HepG2 (cell line): ENCODE measurements around the gene CSNK1E. TPM values are rescaled to one million over a fixed set of nuclear protein-coding genes. Genes with fewer than 3 reads are reported as not detected.
A peak's percentile ranks its signal among the peaks of the same experiment; 100 is the strongest.

ENCODE experiments used
- CHD4 ChIP-seq: fragments of 200-600 bp; sonication (generic); IDR thresholded peaks from 2 replicates; pipeline ENCODE4 v1.7.0; 2017; ENCODE audit warnings: mild to moderate bottlenecking, low read length, borderline replicate concordance
- FOXK2 ChIP-seq: fragments of 450-650 bp; IDR thresholded peaks from 2 replicates; pipeline ENCODE4 v1.6.1; 2016
- KLF16 ChIP-seq, 2 experiments: sonication (generic) in 1 of 2; formaldehyde crosslinking in 1 of 2; IDR thresholded peaks; 2 replicates each; pipeline versions ENCODE4 v1.6.1 to v1.8.0; 2016 to 2023; ENCODE audit warnings: missing genetic modification reagents in 2 of 2, missing compliant biosample characterization in 1 of 2
- KLF6 ChIP-seq: IDR thresholded peaks from 2 replicates; pipeline ENCODE4 v1.8.0; 2016; ENCODE audit warnings: missing biosample characterization, missing genetic modification reagents
- MAFG ChIP-seq: sonication (generic); formaldehyde crosslinking; IDR thresholded peaks from 2 replicates; pipeline ENCODE4 v1.5.1; 2020; ENCODE audit warnings: mild to moderate bottlenecking, missing genetic modification reagents
- MAFK ChIP-seq, 2 experiments: IDR thresholded peaks in 1 of 2; conservative IDR thresholded peaks in 1 of 2; 2 replicates each; pipeline ENCODE4 v1.6.1; 2011; ENCODE audit warnings: improper control_type of control experiment in 2 of 2, low read length in 2 of 2
- MED1 ChIP-seq: sonication (generic); formaldehyde crosslinking; IDR thresholded peaks from 2 replicates; pipeline ENCODE4 v1.4.0; 2020; ENCODE audit warnings: missing genetic modification reagents
- PHF20 ChIP-seq: sonication (generic); formaldehyde crosslinking; IDR thresholded peaks from 2 replicates; pipeline ENCODE4 v1.5.0; 2020; ENCODE audit warnings: mild to moderate bottlenecking, missing genetic modification reagents
- PHF21A ChIP-seq: sonication (generic); formaldehyde crosslinking; IDR thresholded peaks from 2 replicates; pipeline ENCODE4 v1.5.0; 2020; ENCODE audit warnings: mild to moderate bottlenecking, missing genetic modification reagents
- PHF8 ChIP-seq: sonication (generic); formaldehyde crosslinking; IDR thresholded peaks from 2 replicates; pipeline ENCODE4 v1.5.0; 2020; ENCODE audit warnings: missing genetic modification reagents
- RXRB ChIP-seq: IDR thresholded peaks from 2 replicates; pipeline ENCODE4 v1.6.1; 2016; ENCODE audit warnings: borderline replicate concordance, missing genetic modification reagents, missing compliant biosample characterization
- SALL2 ChIP-seq: sonication (generic); formaldehyde crosslinking; IDR thresholded peaks from 2 replicates; pipeline ENCODE4 v1.8.1; 2023; ENCODE audit warnings: mild to moderate bottlenecking, missing genetic modification reagents, inconsistent platforms
- SRSF4 ChIP-seq: fragments of 200-400 bp; formaldehyde crosslinking; IDR thresholded peaks from one replicate; pipeline ENCODE4 v1.6.1; 2018; ENCODE audit warnings: mild to moderate bottlenecking, low read depth, low read length, moderate library complexity; ENCODE audit not compliant: poor library complexity, severe bottlenecking
- TAF1 ChIP-seq: sonication (generic); formaldehyde crosslinking; IDR thresholded peaks from 2 replicates; pipeline ENCODE4 v1.4.0; 2020; ENCODE audit warnings: missing genetic modification reagents
- XBP1 ChIP-seq: sonication (generic); formaldehyde crosslinking; IDR thresholded peaks from 2 replicates; pipeline ENCODE4 v1.5.0; 2020; ENCODE audit warnings: missing genetic modification reagents
- YEATS2 ChIP-seq: sonication (generic); formaldehyde crosslinking; IDR thresholded peaks from 2 replicates; pipeline ENCODE4 v1.4.0; 2020; ENCODE audit warnings: missing genetic modification reagents, borderline replicate concordance
- ZBTB8A ChIP-seq: sonication (generic); formaldehyde crosslinking; IDR thresholded peaks from 2 replicates; pipeline ENCODE4 v1.4.0; 2020; ENCODE audit warnings: mild to moderate bottlenecking, low read depth, missing genetic modification reagents, borderline replicate concordance
- ZFP1 ChIP-seq: IDR thresholded peaks from 2 replicates; pipeline ENCODE4 v1.6.1; 2016
- ZFP37 ChIP-seq: sonication (generic); formaldehyde crosslinking; IDR thresholded peaks from 2 replicates; pipeline ENCODE4 v1.4.0; 2020; ENCODE audit warnings: missing genetic modification reagents, borderline replicate concordance
- ZNF224 ChIP-seq: sonication (generic); formaldehyde crosslinking; IDR thresholded peaks from 2 replicates; pipeline ENCODE4 v1.5.0; 2020; ENCODE audit warnings: mild to moderate bottlenecking, missing genetic modification reagents
- ZNF331 ChIP-seq: sonication (generic); formaldehyde crosslinking; IDR thresholded peaks from 2 replicates; pipeline ENCODE4 v1.4.0; 2020; ENCODE audit warnings: missing genetic modification reagents
- ZNF543 ChIP-seq: sonication (generic); formaldehyde crosslinking; IDR thresholded peaks from 2 replicates; pipeline ENCODE4 v1.4.0; 2020; ENCODE audit warnings: mild to moderate bottlenecking, missing genetic modification reagents
- ZNF550 ChIP-seq: sonication (generic); formaldehyde crosslinking; IDR thresholded peaks from 2 replicates; pipeline ENCODE4 v1.4.0; 2020; ENCODE audit warnings: mild to moderate bottlenecking, missing genetic modification reagents, borderline replicate concordance
- ZNF563 ChIP-seq: sonication (generic); formaldehyde crosslinking; IDR thresholded peaks from 2 replicates; pipeline ENCODE4 v1.8.0; 2022; ENCODE audit warnings: mild to moderate bottlenecking, moderate library complexity, missing genetic modification reagents
- ZNF749 ChIP-seq: sonication (generic); formaldehyde crosslinking; IDR thresholded peaks from 2 replicates; pipeline ENCODE4 v1.8.0; 2022; ENCODE audit warnings: mild to moderate bottlenecking, missing genetic modification reagents, moderate library complexity, borderline replicate concordance
- ZNF768 ChIP-seq: sonication (generic); formaldehyde crosslinking; IDR thresholded peaks from 2 replicates; pipeline ENCODE4 v1.4.0; 2020; ENCODE audit warnings: missing genetic modification reagents
- ZNF773 ChIP-seq: sonication (generic); formaldehyde crosslinking; IDR thresholded peaks from 2 replicates; pipeline ENCODE4 v1.4.0; 2020; ENCODE audit warnings: missing genetic modification reagents, borderline replicate concordance
- polyA plus RNA-seq, 8 experiments: library from polyadenylated mRNA; depleted of rRNA in 3 of 8; stranded (reverse) in 7 of 8; unstranded in 1 of 8; fragments of >200 nt; fragmentation: Illumina TruSeq in 4 of 8; extraction: Trizol in 4 of 8; gene quantifications; 2 replicates each; pipeline versions ENCODE4 v1.2.1 to v1.2.3, GENCODE V29; 2011 to 2016; ENCODE audit warnings: low read depth in 4 of 8, missing spikeins in 1 of 8, mixed read lengths in 1 of 8; ENCODE audit not compliant: insufficient read depth in 1 of 8
- total RNA-seq, 5 experiments: library from RNA; depleted of rRNA; stranded (reverse); fragments of >200 nt; fragmentation: Illumina TruSeq; extraction: Trizol; gene quantifications; 2 replicates each; pipeline ENCODE4 v1.2.3, GENCODE V29; 2016; ENCODE audit warnings: low read depth in 1 of 5
- TF ChIP-seq, protein P1 (sequence below): sonication (generic); formaldehyde crosslinking; IDR thresholded peaks from 2 replicates; pipeline ENCODE4 v1.4.0; 2020; ENCODE audit warnings: mild to moderate bottlenecking, missing genetic modification reagents
- TF ChIP-seq, protein P2 (sequence below): sonication (generic); formaldehyde crosslinking; IDR thresholded peaks from 2 replicates; pipeline ENCODE4 v1.8.0; 2023; ENCODE audit warnings: mild to moderate bottlenecking, missing genetic modification reagents
- TF ChIP-seq, protein P3 (sequence below): sonication (generic); formaldehyde crosslinking; conservative IDR thresholded peaks from 2 replicates; pipeline ENCODE4 v1.4.0; 2020; ENCODE audit warnings: missing genetic modification reagents

CSNK1E gene
- total and polyA plus RNA-seq, 2 of the 13 experiments (the other 11 are each of a cell fraction or from before 2014, with no cell fraction given): 34.7 to 129 TPM

DNA sequence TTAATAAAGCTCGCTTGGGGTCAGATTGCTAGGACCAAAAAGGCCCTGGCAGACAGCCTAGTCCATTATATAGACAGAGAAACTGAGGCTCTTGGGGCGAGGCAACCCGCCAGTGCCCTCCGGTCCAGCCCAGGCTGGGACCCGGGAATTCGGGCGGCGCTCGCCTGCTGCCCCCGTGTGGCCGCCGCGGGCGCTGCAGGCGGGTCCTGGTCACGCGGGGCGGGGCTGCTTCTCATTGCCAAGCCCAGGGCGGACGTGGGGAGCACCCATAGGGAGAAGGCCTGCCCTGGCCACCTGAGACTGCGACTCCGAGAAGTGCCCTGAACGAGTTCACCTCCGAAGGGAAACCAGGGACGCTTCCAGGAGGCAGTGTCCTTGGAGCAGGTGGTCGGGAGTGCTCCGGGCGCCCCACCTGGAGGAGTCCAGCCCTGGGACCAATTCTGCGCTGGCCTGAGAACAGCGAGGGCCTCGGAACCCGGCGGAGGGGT, 36.0 kb upstream of the CSNK1E start (continued):
- TF ChIP-seq, protein P1, sequence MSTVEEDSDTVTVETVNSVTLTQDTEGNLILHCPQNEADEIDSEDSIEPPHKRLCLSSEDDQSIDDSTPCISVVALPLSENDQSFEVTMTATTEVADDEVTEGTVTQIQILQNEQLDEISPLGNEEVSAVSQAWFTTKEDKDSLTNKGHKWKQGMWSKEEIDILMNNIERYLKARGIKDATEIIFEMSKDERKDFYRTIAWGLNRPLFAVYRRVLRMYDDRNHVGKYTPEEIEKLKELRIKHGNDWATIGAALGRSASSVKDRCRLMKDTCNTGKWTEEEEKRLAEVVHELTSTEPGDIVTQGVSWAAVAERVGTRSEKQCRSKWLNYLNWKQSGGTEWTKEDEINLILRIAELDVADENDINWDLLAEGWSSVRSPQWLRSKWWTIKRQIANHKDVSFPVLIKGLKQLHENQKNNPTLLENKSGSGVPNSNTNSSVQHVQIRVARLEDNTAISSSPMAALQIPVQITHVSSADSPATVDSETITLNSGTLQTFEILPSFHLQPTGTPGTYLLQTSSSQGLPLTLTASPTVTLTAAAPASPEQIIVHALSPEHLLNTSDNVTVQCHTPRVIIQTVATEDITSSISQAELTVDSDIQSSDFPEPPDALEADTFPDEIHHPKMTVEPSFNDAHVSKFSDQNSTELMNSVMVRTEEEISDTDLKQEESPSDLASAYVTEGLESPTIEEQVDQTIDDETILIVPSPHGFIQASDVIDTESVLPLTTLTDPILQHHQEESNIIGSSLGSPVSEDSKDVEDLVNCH (CRISPR knock-in tag): no peak
- TF ChIP-seq ZNF773 (CRISPR knock-in tag) (no peak), PHF8 (0 out of 2 replicates have a peak, but pooled peaks have one; percentile 19), KLF6 (0 out of 2 replicates have a peak, but pooled peaks have one; percentile 45), RXRB (CRISPR knock-in tag) (peak; percentile 40; the same call in 1 of the 2 replicates), MAFG (no peak), XBP1 (CRISPR knock-in tag) (no peak), ZNF768 (peak; percentile 19; the same call in 1 of the 2 replicates), KLF16 (CRISPR knock-in tag; IDR thresholded peaks at IDR 0.05) (0 out of 4 replicates have a peak, but pooled peaks of 1 of the 2 experiments have one; percentile 26), ZFP37 (CRISPR knock-in tag) (no peak), ZFP1 (CRISPR knock-in tag) (no peak), ZNF749 (no peak), MED1 (CRISPR knock-in tag) (no peak), ZNF550 (CRISPR knock-in tag) (no peak), ZNF224 (CRISPR knock-in tag) (no peak), PHF20 (CRISPR knock-in tag) (no peak), FOXK2 (no peak), SALL2 (CRISPR knock-in tag) (no peak), ZNF543 (CRISPR knock-in tag) (no peak), ZNF563 (CRISPR knock-in tag) (no peak), CHD4 (no peak), YEATS2 (CRISPR knock-in tag) (no peak), ZNF331 (CRISPR knock-in tag) (no peak), MAFK (conservative IDR thresholded peaks at IDR 0.05 in 1 of 2, IDR thresholded peaks at IDR 0.05 in 1 of 2; ENCODE audit: low read length in 2 of 2) (no peak), PHF21A (CRISPR knock-in tag) (no peak), ZBTB8A (no peak), SRSF4 (no peak), TAF1 (CRISPR knock-in tag) (no peak)
- TF ChIP-seq, protein P2, sequence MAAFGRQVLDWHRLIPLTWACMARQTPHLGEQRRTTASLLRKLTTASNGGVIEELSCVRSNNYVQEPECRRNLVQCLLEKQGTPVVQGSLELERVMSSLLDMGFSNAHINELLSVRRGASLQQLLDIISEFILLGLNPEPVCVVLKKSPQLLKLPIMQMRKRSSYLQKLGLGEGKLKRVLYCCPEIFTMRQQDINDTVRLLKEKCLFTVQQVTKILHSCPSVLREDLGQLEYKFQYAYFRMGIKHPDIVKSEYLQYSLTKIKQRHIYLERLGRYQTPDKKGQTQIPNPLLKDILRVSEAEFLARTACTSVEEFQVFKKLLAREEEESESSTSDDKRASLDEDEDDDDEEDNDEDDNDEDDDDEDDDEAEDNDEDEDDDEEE: no peak
- TF ChIP-seq, protein P3, sequence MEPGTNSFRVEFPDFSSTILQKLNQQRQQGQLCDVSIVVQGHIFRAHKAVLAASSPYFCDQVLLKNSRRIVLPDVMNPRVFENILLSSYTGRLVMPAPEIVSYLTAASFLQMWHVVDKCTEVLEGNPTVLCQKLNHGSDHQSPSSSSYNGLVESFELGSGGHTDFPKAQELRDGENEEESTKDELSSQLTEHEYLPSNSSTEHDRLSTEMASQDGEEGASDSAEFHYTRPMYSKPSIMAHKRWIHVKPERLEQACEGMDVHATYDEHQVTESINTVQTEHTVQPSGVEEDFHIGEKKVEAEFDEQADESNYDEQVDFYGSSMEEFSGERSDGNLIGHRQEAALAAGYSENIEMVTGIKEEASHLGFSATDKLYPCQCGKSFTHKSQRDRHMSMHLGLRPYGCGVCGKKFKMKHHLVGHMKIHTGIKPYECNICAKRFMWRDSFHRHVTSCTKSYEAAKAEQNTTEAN: no peak
